ENCODE results near the gene STARD10. TPM values are rescaled to one million over a fixed set of nuclear protein-coding genes. Genes with fewer than 3 reads are reported as not detected.
"Not testable (repeated sequence)": the region's sequence is repeated elsewhere in the genome, so short reads cannot be mapped to it uniquely, and the experiment has no call there.

Gene STARD10
- total RNA-seq, 1 donor from 2014 or later, result 20.9 TPM

- Histone ChIP-seq H3K27ac (peak overlapping the region; percentile 92 to 96), H3K36me3 (peaks cover 16 to 21% of the 10 kb centered on the region in 2 donors), H3K27me3 (no peaks in the 10 kb centered on the region), H3K9me3 (no peaks in the 10 kb centered on the region), H3K4me3 (peak overlapping the region; percentile 81 to 85), H3K4me1 (peaks cover 10 to 29% of the 10 kb centered on the region in 2 donors)
- no peak for TF ChIP-seq CTCF (IDR thresholded peaks at IDR 0.05)
- peak in 1 of 2 donors; percentile 88 for DNase-seq (ENCODE audit: low spot score in 2 of 2)
- intact Hi-C loops (cut with DNase I), result loop anchor here (1.0 kb wide), 3 partner anchors 21 to 92 kb away; partner anchors contain the start of gene ARAP1
Measured at GRCh38 chr11:72813740-72814285, 20.0 kb upstream of the STARD10 start.

DNA sequence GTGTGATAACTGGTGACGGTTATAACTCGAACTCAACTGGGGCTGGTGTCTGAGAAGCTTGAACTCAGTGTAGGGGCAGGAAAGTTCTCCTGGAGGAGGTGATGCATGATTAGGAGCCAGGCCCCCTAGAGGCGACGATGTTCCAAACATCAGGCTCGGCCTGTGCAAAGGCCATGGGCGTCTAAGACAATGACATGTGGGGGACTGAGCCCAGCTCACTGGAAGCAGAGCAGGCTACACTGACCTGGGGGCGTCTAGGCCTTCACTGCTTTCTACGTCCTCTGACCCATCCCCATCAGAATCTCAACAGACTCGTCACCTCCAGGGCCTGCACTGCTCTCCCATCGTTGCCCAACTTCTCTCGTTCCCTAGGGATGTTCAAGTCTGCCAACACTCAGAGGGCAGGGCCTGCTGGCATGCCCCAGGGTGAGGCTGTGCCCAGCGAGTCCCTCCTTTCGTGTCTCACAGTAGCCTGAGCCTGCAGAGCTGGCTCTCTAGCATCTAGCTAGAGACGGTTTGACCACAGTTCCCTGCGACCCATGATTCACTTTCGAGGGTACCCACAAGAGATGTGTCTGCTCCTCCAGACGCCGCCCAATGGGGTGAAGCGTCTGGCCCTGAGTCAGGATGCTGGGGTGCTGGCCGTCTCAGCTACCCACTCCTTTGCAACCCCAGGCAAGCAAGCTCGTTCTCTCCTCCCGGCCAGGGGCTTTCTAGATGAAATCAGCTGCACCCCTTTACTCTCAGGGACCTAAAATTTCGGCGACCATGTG is 19.3 kb upstream of the STARD10 start:
- DNase-seq (ENCODE audit: low spot score in 2 of 2), result peak; percentile 61 to 93
- H3K9me3 ChIP-seq, result no peaks in the 10 kb centered on the region
- H3K4me1 ChIP-seq, result peaks cover 10 to 29% of the 10 kb centered on the region in 2 donors

GRCh38 chr11:72812604-72812966 is 18.7 kb upstream of the STARD10 start:
- H3K4me3 ChIP-seq, result peak overlapping the region; percentile 81 to 85
- peaks cover 6 to 13% of the 10 kb centered on the region in 2 donors for H3K36me3 ChIP-seq
- DNase-seq (ENCODE audit: low spot score in 2 of 2), result no peak
- H3K27ac ChIP-seq, result peak overlapping the region; percentile 92 to 96
- TF ChIP-seq CTCF (IDR thresholded peaks at IDR 0.05), result no peak
- peaks cover 10 to 29% of the 10 kb centered on the region in 2 donors for H3K4me1 ChIP-seq
- intact Hi-C loops (cut with DNase I), result no loop called here
- no peaks in the 10 kb centered on the region for H3K9me3 ChIP-seq
- H3K27me3 ChIP-seq, result no peaks in the 10 kb centered on the region

More for the DNA sequence above, 19.3 kb upstream of the STARD10 start:
- intact Hi-C loops (cut with DNase I), result no loop called here
- peak; percentile 41 to 54 (median 41) for TF ChIP-seq CTCF (IDR thresholded peaks at IDR 0.05)
- Histone ChIP-seq H3K27ac (peak overlapping the region; percentile 92 to 96), H3K27me3 (no peaks in the 10 kb centered on the region), H3K4me3 (peak overlapping the region; percentile 81 to 85), H3K36me3 (peaks cover 9 to 14% of the 10 kb centered on the region in 2 donors)

DNA sequence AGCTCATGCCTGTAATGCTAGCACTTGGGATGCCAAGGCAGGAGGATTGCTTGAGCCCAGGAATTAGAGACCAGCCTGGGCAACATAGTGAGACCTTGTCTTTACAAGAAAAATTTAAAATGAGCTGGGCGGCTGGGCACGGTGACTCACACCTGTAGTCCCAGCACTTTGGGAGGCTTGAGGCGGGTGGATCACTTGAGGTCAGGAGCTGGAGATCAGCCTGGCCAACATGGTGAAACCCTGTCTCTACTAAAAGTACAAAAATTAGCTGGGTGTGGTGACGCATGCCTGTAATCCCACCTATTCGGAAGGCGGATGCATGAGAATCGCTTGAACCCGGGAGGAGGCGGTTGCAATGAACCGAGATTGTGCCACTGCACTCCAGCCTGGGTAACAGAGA is 17.8 kb upstream of the STARD10 start:
- H3K27ac ChIP-seq; H3K27me3 ChIP-seq; H3K4me3 ChIP-seq; H3K9me3 ChIP-seq; DNase-seq (ENCODE audit: low spot score in 2 of 2); intact Hi-C loops (cut with DNase I): not testable (repeated sequence)
- Histone ChIP-seq H3K36me3 (peaks cover 6 to 10% of the 10 kb centered on the region in 2 donors), H3K4me1 (peaks cover 10 to 29% of the 10 kb centered on the region in 2 donors)

- H3K9me3 ChIP-seq, result no peaks in the 10 kb centered on the region
- no peak overlapping the region for H3K27ac ChIP-seq
- H3K27me3 ChIP-seq, result no peaks in the 10 kb centered on the region
- no peak for DNase-seq (ENCODE audit: low spot score in 2 of 2)
- peaks cover 6 to 10% of the 10 kb centered on the region in 2 donors for H3K36me3 ChIP-seq
- no peak for TF ChIP-seq CTCF (IDR thresholded peaks at IDR 0.05)
- intact Hi-C loops (cut with DNase I), result no loop called here
- no peak overlapping the region for H3K4me3 ChIP-seq
- H3K4me1 ChIP-seq, result peaks cover 7 to 16% of the 10 kb centered on the region in 2 donors
Measured at GRCh38 chr11:72808331-72808798, 14.5 kb upstream of the STARD10 start.

- Histone ChIP-seq H3K36me3 (peaks cover 6 to 10% of the 10 kb centered on the region in 2 donors), H3K9me3 (no peaks in the 10 kb centered on the region), H3K4me3 (no peak overlapping the region), H3K27me3 (no peaks in the 10 kb centered on the region), H3K4me1 (peaks cover 5 to 12% of the 10 kb centered on the region in 2 donors), H3K27ac (peak overlapping the region in 1 of 2 donors; percentile 42)
- TF ChIP-seq CTCF (IDR thresholded peaks at IDR 0.05), result no peak
- intact Hi-C loops (cut with DNase I), result no loop called here
- DNase-seq (ENCODE audit: low spot score in 2 of 2), result no peak
Measured at GRCh38 chr11:72807792-72808191, 13.9 kb upstream of the STARD10 start.
